GM23338 (cell line): Measurements from ENCODE around the gene KIF1A. TPM values are rescaled to one million over a fixed set of nuclear protein-coding genes. Genes with fewer than 3 reads are reported as not detected.

Experiments used
- ATAC-seq: fragments of 200-7000 bp; cut with Tn5 transposase; 3 replicates; pipeline ENCODE4 v1.9.1; 2020
- DNase-seq: peaks from one replicate; pipeline ENCODE4 v3.0.0-alpha.2; 2015; ENCODE audit warnings: low spot score
- H2AFZ ChIP-seq: fragments of 200-600 bp; sonication (generic); 2 replicates; pipeline ENCODE4 v1.8.0; 2016; ENCODE audit warnings: antibody characterized with exemption, mild to moderate bottlenecking, moderate library complexity
- H3F3A ChIP-seq: fragments of 200-600 bp; sonication (generic); replicated peaks from 2 replicates; pipeline ENCODE4 v1.8.0; 2017; ENCODE audit warnings: antibody characterized with exemption, mixed run types, low read depth
- H3K27ac ChIP-seq: fragments of 200-600 bp; sonication (generic); 2 replicates; pipeline ENCODE4 v1.6.1; 2016; ENCODE audit warnings: low read depth
- H3K27me3 ChIP-seq: fragments of 200-600 bp; sonication (generic); 2 replicates; pipeline ENCODE4 v1.8.0; 2016; ENCODE audit warnings: mild to moderate bottlenecking, mixed run types, moderate library complexity; ENCODE audit not compliant: insufficient read depth
- H3K36me3 ChIP-seq: fragments of 200-600 bp; sonication (generic); 2 replicates; pipeline ENCODE4 v1.8.0; 2016; ENCODE audit warnings: mild to moderate bottlenecking; ENCODE audit not compliant: insufficient read depth
- H3K4me1 ChIP-seq: fragments of 200-600 bp; sonication (generic); 2 replicates; pipeline ENCODE4 v1.8.0; 2016; ENCODE audit warnings: mild to moderate bottlenecking, moderate library complexity; ENCODE audit not compliant: insufficient read depth
- H3K4me2 ChIP-seq: fragments of 200-600 bp; sonication (generic); 2 replicates; pipeline ENCODE4 v1.7.1; 2017; ENCODE audit warnings: mixed run types
- H3K4me3 ChIP-seq: fragments of 200-600 bp; sonication (generic); 2 replicates; pipeline ENCODE4 v1.6.1; 2016; ENCODE audit warnings: mixed run types
- H3K79me2 ChIP-seq: fragments of 200-600 bp; sonication (generic); replicated peaks from 2 replicates; pipeline ENCODE4 v1.8.0; 2017; ENCODE audit warnings: mild to moderate bottlenecking; ENCODE audit not compliant: insufficient read depth
- H3K9me2 ChIP-seq: fragments of 200-600 bp; sonication (generic); 2 replicates; pipeline ENCODE4 v1.8.0; 2017; ENCODE audit not compliant: insufficient read depth
- H4K20me1 ChIP-seq: fragments of 200-600 bp; sonication (generic); replicated peaks from 2 replicates; pipeline ENCODE4 v1.8.0; 2017; ENCODE audit warnings: mild to moderate bottlenecking; ENCODE audit not compliant: insufficient read depth
- H3K27ac Mint-ChIP-seq: 2 replicates; pipeline ENCODE4 v1.8.0; 2020; ENCODE audit warnings: inconsistent platforms, mild to moderate bottlenecking, moderate library complexity, mixed read lengths
- H3K27me3 Mint-ChIP-seq: 3 replicates; pipeline ENCODE4 v1.8.0; 2022; ENCODE audit warnings: low read depth, mild to moderate bottlenecking, moderate library complexity, mixed read lengths, inconsistent platforms; ENCODE audit not compliant: insufficient read depth, poor library complexity
- H3K36me3 Mint-ChIP-seq: 3 replicates; pipeline ENCODE4 v1.8.0; 2021; ENCODE audit warnings: low read depth, mild to moderate bottlenecking, inconsistent platforms, moderate library complexity, mixed read lengths
- H3K4me1 Mint-ChIP-seq: 3 replicates; pipeline ENCODE4 v1.8.0; 2020; ENCODE audit warnings: mild to moderate bottlenecking, inconsistent platforms, mixed read lengths
- H3K4me3 Mint-ChIP-seq: 3 replicates; pipeline ENCODE4 v1.8.0; 2021; ENCODE audit warnings: moderate library complexity, mild to moderate bottlenecking, inconsistent platforms, mixed read lengths
- H3K9me3 Mint-ChIP-seq: 3 replicates; pipeline ENCODE4 v1.8.0; 2020; ENCODE audit warnings: moderate library complexity, mild to moderate bottlenecking, inconsistent platforms, mixed read lengths
- CREB1 ChIP-seq: fragments of 250-450 bp; sonication (Bioruptor Pico); IDR thresholded peaks from 2 replicates; pipeline ENCODE4 v1.5.0; 2020; ENCODE audit warnings: low read depth, mild to moderate bottlenecking, moderate library complexity
- CTCF ChIP-seq, 2 experiments: fragments of 200-600 bp in 1 of 2; sonication (generic) in 1 of 2; conservative IDR thresholded peaks; 2 replicates each; pipeline versions ENCODE4 v1.5.1 to v1.6.1; 2016 to 2017; ENCODE audit warnings: antibody characterized with exemption in 2 of 2, low read depth in 2 of 2, mild to moderate bottlenecking in 2 of 2, moderate library complexity in 1 of 2
- EZH2 ChIP-seq: fragments of 200-600 bp; sonication (generic); IDR thresholded peaks from one replicate; pipeline ENCODE4 v1.8.0; 2017; ENCODE audit warnings: antibody characterized with exemption, mild to moderate bottlenecking, low read depth; ENCODE audit not compliant: unreplicated experiment
- EZH2phosphoT487 ChIP-seq: fragments of 200-600 bp; sonication (generic); IDR thresholded peaks from one replicate; pipeline ENCODE4 v1.8.1; 2018; ENCODE audit warnings: antibody characterized with exemption; ENCODE audit not compliant: unreplicated experiment
- NANOG ChIP-seq: IDR thresholded peaks from 2 replicates; pipeline ENCODE4 v1.6.1; 2016; ENCODE audit warnings: antibody characterized with exemption, borderline replicate concordance
- POLR2AphosphoS5 ChIP-seq: IDR thresholded peaks from 2 replicates; pipeline ENCODE4 v1.6.1; 2016; ENCODE audit warnings: antibody characterized with exemption, low read depth
- STAT1 ChIP-seq: IDR thresholded peaks from one replicate; pipeline ENCODE4 v1.6.1; 2016; ENCODE audit warnings: antibody characterized with exemption; ENCODE audit not compliant: unreplicated experiment
- ZNF114 ChIP-seq: fragments of 250-450 bp; sonication (Bioruptor Pico); IDR thresholded peaks from 2 replicates; pipeline ENCODE4 v1.5.0; 2020; ENCODE audit warnings: mild to moderate bottlenecking, moderate library complexity
- ZNF331 ChIP-seq: fragments of 250-450 bp; sonication (Bioruptor Pico); IDR thresholded peaks from 2 replicates; pipeline ENCODE4 v1.5.0; 2020; ENCODE audit warnings: low read depth, mild to moderate bottlenecking, moderate library complexity
- polyA plus RNA-seq: library from polyadenylated mRNA; unstranded; fragments of >200 nt; fragmentation: Nextera tagmentation; extraction: Ambion mirVana; gene quantifications from 2 replicates; pipeline ENCODE4 v1.2.1, GENCODE V29; 2016
- total RNA-seq: library from RNA; depleted of rRNA; stranded (reverse); fragments of >200 nt; shearing (Covaris generic); gene quantifications from 2 replicates; pipeline ENCODE4 v1.2.3, GENCODE V29; 2014
- TF ChIP-seq, protein P1 (sequence below): IDR thresholded peaks from 2 replicates; pipeline ENCODE4 v1.6.1; 2016; ENCODE audit warnings: antibody characterized with exemption

The KIF1A gene
- total and polyA plus RNA-seq, 2 experiments from 2014 or later = 169 to 214 TPM

- no peaks in the 10 kb centered on the region for H4K20me1 ChIP-seq
- H2AFZ ChIP-seq = peak overlapping the region; percentile 76; the same call in 1 of the 2 replicates
- DNase-seq (peak; percentile 90), ATAC-seq (peak; percentile 99)
- H3K36me3 Mint-ChIP-seq = peaks cover 5% of the 10 kb centered on the region; the same call in 2 of the 3 replicates
- no peak overlapping the region for H3K4me2 ChIP-seq
- TF ChIP-seq ZNF114 (CRISPR knock-in tag) = no peak
- TF ChIP-seq CTCF (conservative IDR thresholded peaks at IDR 0.05; ENCODE audit: low read depth in 2 of 2) = peak; percentile 86 to 98
- H3K4me3 ChIP-seq = no peak overlapping the region
- H3K27me3 ChIP-seq = no peaks in the 10 kb centered on the region
- no peak overlapping the region for H3K27ac ChIP-seq
- H3K9me2 ChIP-seq = no peaks in the 10 kb centered on the region
- peaks cover 9% of the 10 kb centered on the region for H3K4me1 Mint-ChIP-seq
- no peak overlapping the region for H3K27ac Mint-ChIP-seq
- H3K4me1 ChIP-seq = no peaks in the 10 kb centered on the region
- H3K9me3 Mint-ChIP-seq = peaks cover 18% of the 10 kb centered on the region
- no peak overlapping the region for H3K4me3 Mint-ChIP-seq
- peaks cover 8% of the 10 kb centered on the region for H3K27me3 Mint-ChIP-seq
- no peaks in the 10 kb centered on the region for H3K36me3 ChIP-seq
- H3F3A ChIP-seq = no peaks in the 10 kb centered on the region
- no peaks in the 10 kb centered on the region for H3K79me2 ChIP-seq
Measured at GRCh38 chr2:240851078-240851991, 31.3 kb upstream of the KIF1A start.

DNA sequence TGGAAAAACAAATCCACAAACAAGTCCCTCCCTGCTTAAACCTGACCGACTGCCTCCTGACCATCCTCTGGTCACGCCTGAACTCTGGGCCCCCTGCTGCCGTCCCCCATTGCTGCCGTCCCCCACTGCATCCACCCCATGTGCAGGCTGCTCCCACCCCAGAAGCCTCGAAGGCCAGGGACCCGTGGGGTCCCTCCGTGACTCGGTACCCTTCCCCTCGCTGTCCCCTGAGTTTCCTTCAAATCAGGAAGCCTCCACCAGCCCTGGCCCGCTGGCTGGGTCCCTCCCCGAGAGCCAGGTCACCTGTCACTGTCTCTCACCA, 30.7 kb upstream of the KIF1A start:
- Histone ChIP-seq H3K9me2 (no peaks in the 10 kb centered on the region), H3K36me3 (no peaks in the 10 kb centered on the region), H3K4me1 (no peaks in the 10 kb centered on the region), H3K4me3 (no peak overlapping the region), H3F3A (no peaks in the 10 kb centered on the region), H2AFZ (no peak overlapping the region), H3K27me3 (no peaks in the 10 kb centered on the region), H4K20me1 (no peaks in the 10 kb centered on the region), H3K4me2 (no peak overlapping the region), H3K27ac (no peak overlapping the region), H3K79me2 (no peaks in the 10 kb centered on the region)
- H3K9me3 Mint-ChIP-seq = peaks cover 24% of the 10 kb centered on the region
- DNase-seq (no peak), ATAC-seq (no peak)
- H3K36me3 Mint-ChIP-seq = peaks cover 8% of the 10 kb centered on the region; the same call in 2 of the 3 replicates
- H3K27ac Mint-ChIP-seq = no peak overlapping the region
- TF ChIP-seq POLR2AphosphoS5 = no peak
- TF ChIP-seq, protein P1, sequence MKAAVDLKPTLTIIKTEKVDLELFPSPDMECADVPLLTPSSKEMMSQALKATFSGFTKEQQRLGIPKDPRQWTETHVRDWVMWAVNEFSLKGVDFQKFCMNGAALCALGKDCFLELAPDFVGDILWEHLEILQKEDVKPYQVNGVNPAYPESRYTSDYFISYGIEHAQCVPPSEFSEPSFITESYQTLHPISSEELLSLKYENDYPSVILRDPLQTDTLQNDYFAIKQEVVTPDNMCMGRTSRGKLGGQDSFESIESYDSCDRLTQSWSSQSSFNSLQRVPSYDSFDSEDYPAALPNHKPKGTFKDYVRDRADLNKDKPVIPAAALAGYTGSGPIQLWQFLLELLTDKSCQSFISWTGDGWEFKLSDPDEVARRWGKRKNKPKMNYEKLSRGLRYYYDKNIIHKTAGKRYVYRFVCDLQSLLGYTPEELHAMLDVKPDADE = no peak
- H3K4me3 Mint-ChIP-seq = no peak overlapping the region
- peaks cover 8% of the 10 kb centered on the region for H3K27me3 Mint-ChIP-seq
- H3K4me1 Mint-ChIP-seq = peaks cover 11% of the 10 kb centered on the region

- ATAC-seq (no peak), DNase-seq (no peak)
- Mint-ChIP-seq H3K27ac (no peak overlapping the region), H3K4me1 (peaks cover 11% of the 10 kb centered on the region), H3K36me3 (peaks cover 11% of the 10 kb centered on the region), H3K4me3 (no peak overlapping the region), H3K9me3 (peaks cover 30% of the 10 kb centered on the region), H3K27me3 (peaks cover 6% of the 10 kb centered on the region)
- Histone ChIP-seq H3K27me3 (no peaks in the 10 kb centered on the region), H3F3A (no peaks in the 10 kb centered on the region), H4K20me1 (no peaks in the 10 kb centered on the region), H3K36me3 (no peaks in the 10 kb centered on the region), H2AFZ (no peak overlapping the region), H3K4me1 (no peaks in the 10 kb centered on the region), H3K9me2 (0 out of 2 replicates have a peak, but pooled peaks cover 3% of the 10 kb centered on the region), H3K4me2 (no peak overlapping the region), H3K79me2 (no peaks in the 10 kb centered on the region), H3K4me3 (no peak overlapping the region), H3K27ac (no peak overlapping the region)
- TF ChIP-seq POLR2AphosphoS5 (no peak), ZNF331 (CRISPR knock-in tag) (no peak), CTCF (conservative IDR thresholded peaks at IDR 0.05; ENCODE audit: low read depth in 2 of 2) (no peak), STAT1 (no peak), NANOG (no peak), CREB1 (no peak), EZH2phosphoT487 (no peak), EZH2 (no peak), ZNF114 (CRISPR knock-in tag) (no peak)
- TF ChIP-seq, protein P1 = no peak
Measured at GRCh38 chr2:240850026-240850425, 30.0 kb upstream of the KIF1A start.
